DND-41 (cell line): Measurements from ENCODE around the gene DUT.

Source experiments
- ATAC-seq: fragments of 200-7000 bp; cut with Tn5 transposase; 3 replicates; pipeline ENCODE4 v1.9.1; 2021; ENCODE audit warnings: low read depth; ENCODE audit not compliant: insufficient read depth
- DNase-seq: peaks from one replicate; pipeline ENCODE4 v3.0.0-alpha.2; 2020
- H2AFZ ChIP-seq: 2 replicates; pipeline ENCODE4 v1.6.0; 2012; ENCODE audit warnings: low read depth, low read length
- H3K27ac ChIP-seq: 2 replicates; pipeline ENCODE4 v1.5.1; 2012; ENCODE audit warnings: low read length, inconsistent platforms
- H3K27me3 ChIP-seq: fragments of 200-600 bp; sonication (generic); 2 replicates; pipeline ENCODE4 v1.6.0; 2012; ENCODE audit warnings: low read length, mild to moderate bottlenecking, inconsistent platforms; ENCODE audit not compliant: insufficient read depth, poor library complexity
- H3K36me3 ChIP-seq: 2 replicates; pipeline ENCODE4 v1.5.1; 2012; ENCODE audit warnings: low read length, inconsistent platforms; ENCODE audit not compliant: insufficient read depth
- H3K4me1 ChIP-seq: 2 replicates; pipeline ENCODE4 v1.5.1; 2012; ENCODE audit warnings: mild to moderate bottlenecking, low read length; ENCODE audit not compliant: insufficient read depth
- H3K4me2 ChIP-seq: 2 replicates; pipeline ENCODE4 v1.6.0; 2012; ENCODE audit warnings: mild to moderate bottlenecking, moderate library complexity, low read length, inconsistent platforms; ENCODE audit not compliant: insufficient read depth
- H3K4me3 ChIP-seq, 2 experiments: fragments of 200-600 bp in 1 of 2; shearing (Covaris generic) in 1 of 2; 2 replicates each; pipeline ENCODE4 v1.5.1; 2012 to 2016; ENCODE audit warnings: inconsistent platforms in 2 of 2, low read length in 2 of 2, mild to moderate bottlenecking in 2 of 2, low read depth in 1 of 2, moderate library complexity in 1 of 2
- H3K79me2 ChIP-seq: 2 replicates; pipeline ENCODE4 v1.6.0; 2012; ENCODE audit warnings: low read length, inconsistent platforms; ENCODE audit not compliant: insufficient read depth
- H3K9ac ChIP-seq: 2 replicates; pipeline ENCODE4 v1.6.0; 2012; ENCODE audit warnings: low read depth, mild to moderate bottlenecking, inconsistent platforms, low read length, moderate library complexity
- H3K9me3 ChIP-seq: 2 replicates; pipeline ENCODE4 v1.5.1; 2012; ENCODE audit warnings: low read length, moderate library complexity, mild to moderate bottlenecking, inconsistent platforms; ENCODE audit not compliant: insufficient read depth, severe bottlenecking
- H4K20me1 ChIP-seq: 2 replicates; pipeline ENCODE4 v1.6.0; 2012; ENCODE audit warnings: low read length; ENCODE audit not compliant: insufficient read depth
- EZH2 ChIP-seq: IDR thresholded peaks from 3 replicates; pipeline ENCODE4 v1.6.1; 2012; ENCODE audit warnings: borderline replicate concordance, low read depth, mild to moderate bottlenecking, moderate library complexity, low read length, inconsistent platforms; ENCODE audit not compliant: severe bottlenecking
- TF ChIP-seq, protein P1 (sequence below): IDR thresholded peaks from 2 replicates; pipeline ENCODE4 v1.5.1; 2012; ENCODE audit warnings: borderline replicate concordance, low read length, moderate library complexity, mild to moderate bottlenecking; ENCODE audit not compliant: poor library complexity, severe bottlenecking; ENCODE audit errors: extremely low read depth

Gene DUT

DNA sequence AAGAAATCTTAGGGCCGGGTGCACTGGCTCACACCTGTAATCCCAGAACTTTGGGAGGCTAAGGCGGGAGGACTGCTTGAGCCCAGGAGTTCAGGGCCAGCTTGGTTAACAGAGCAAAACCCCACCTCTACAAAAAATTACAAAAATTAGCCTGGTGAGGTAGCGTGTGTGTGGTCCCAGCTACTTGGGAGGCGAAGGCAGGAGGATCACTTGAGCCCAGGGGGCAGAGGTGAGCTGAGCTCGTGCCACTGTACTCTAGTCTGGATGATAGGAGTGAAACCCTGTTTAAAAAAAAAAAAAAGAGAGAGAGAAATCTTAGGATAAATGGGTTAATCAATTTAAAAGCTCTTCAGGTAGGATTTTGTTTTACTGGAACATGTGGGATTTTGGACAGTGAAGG, 31.2 kb upstream of the DUT start:
- no peak overlapping the region for H3K9ac ChIP-seq
- no peaks in the 10 kb centered on the region for H3K4me1 ChIP-seq
- H4K20me1 ChIP-seq = no peaks in the 10 kb centered on the region
- ATAC-seq = no peak
- no peak overlapping the region for H3K27ac ChIP-seq
- H3K79me2 ChIP-seq = no peaks in the 10 kb centered on the region
- no peak overlapping the region for H3K4me3 ChIP-seq
- no peak for DNase-seq
- no peak overlapping the region for H3K4me2 ChIP-seq
- H3K36me3 ChIP-seq = no peaks in the 10 kb centered on the region
- no peaks in the 10 kb centered on the region for H3K27me3 ChIP-seq
- TF ChIP-seq EZH2 = no peak
- TF ChIP-seq, protein P1, sequence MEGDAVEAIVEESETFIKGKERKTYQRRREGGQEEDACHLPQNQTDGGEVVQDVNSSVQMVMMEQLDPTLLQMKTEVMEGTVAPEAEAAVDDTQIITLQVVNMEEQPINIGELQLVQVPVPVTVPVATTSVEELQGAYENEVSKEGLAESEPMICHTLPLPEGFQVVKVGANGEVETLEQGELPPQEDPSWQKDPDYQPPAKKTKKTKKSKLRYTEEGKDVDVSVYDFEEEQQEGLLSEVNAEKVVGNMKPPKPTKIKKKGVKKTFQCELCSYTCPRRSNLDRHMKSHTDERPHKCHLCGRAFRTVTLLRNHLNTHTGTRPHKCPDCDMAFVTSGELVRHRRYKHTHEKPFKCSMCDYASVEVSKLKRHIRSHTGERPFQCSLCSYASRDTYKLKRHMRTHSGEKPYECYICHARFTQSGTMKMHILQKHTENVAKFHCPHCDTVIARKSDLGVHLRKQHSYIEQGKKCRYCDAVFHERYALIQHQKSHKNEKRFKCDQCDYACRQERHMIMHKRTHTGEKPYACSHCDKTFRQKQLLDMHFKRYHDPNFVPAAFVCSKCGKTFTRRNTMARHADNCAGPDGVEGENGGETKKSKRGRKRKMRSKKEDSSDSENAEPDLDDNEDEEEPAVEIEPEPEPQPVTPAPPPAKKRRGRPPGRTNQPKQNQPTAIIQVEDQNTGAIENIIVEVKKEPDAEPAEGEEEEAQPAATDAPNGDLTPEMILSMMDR = no peak
- no peak overlapping the region for H2AFZ ChIP-seq
- H3K9me3 ChIP-seq = no peaks in the 10 kb centered on the region

DNA sequence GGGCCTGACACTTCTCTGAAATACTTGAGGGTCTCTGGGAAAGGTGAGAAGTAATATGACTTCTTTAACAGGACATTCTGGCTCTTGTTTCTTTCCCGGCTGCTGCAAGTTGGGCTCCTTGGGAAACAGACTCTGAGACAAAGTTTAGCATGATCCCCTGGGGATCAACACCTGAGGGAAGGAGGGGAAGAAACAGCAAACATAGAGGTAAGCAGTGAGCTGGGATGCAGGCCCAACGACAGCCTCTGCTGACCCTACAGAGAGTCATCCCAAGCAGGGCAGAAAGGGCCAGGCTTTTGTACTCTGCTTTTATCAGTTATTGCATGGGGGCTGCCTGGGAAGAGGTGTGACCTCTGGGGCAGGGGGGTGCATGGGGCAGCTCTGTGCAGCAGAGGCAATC, 26.8 kb upstream of the DUT start:
- Histone ChIP-seq H3K4me3 (no peak overlapping the region), H2AFZ (no peak overlapping the region), H3K27ac (no peak overlapping the region), H3K36me3 (no peaks in the 10 kb centered on the region), H3K4me2 (no peak overlapping the region), H4K20me1 (no peaks in the 10 kb centered on the region), H3K9me3 (no peaks in the 10 kb centered on the region), H3K79me2 (no peaks in the 10 kb centered on the region), H3K4me1 (no peaks in the 10 kb centered on the region), H3K9ac (no peak overlapping the region), H3K27me3 (peaks cover 2% of the 10 kb centered on the region)
- DNase-seq (no peak), ATAC-seq (no peak)
- TF ChIP-seq EZH2 = no peak
- TF ChIP-seq, protein P1 = no peak

DNA sequence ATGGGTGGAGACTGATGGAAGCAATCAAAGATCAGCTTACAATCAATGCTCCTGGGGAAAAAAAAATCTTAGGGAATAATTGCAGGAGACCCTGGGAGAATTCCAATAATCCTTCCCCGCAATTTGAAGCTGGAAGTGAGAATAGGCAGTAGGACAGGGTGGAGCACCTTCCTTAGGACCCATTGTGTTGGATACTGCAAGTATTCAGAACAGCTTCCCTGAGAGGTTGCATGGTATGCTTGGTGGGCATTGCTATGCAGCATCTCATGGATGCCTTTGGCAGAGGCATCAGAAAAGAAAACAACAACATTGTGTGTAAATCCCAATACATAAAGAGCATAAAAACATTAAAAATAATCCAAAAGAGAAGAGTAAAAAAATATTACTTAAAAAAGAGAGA, 24.6 kb upstream of the DUT start:
- Histone ChIP-seq H3K9ac (no peak overlapping the region), H2AFZ (no peak overlapping the region), H3K27ac (no peak overlapping the region), H3K4me3 (no peak overlapping the region), H3K4me1 (no peaks in the 10 kb centered on the region), H3K27me3 (peaks cover 2% of the 10 kb centered on the region), H3K79me2 (no peaks in the 10 kb centered on the region), H4K20me1 (no peaks in the 10 kb centered on the region), H3K9me3 (no peaks in the 10 kb centered on the region), H3K4me2 (no peak overlapping the region), H3K36me3 (no peaks in the 10 kb centered on the region)
- ATAC-seq (no peak), DNase-seq (no peak)
- TF ChIP-seq EZH2 = no peak
- TF ChIP-seq, protein P1 = no peak

DNA sequence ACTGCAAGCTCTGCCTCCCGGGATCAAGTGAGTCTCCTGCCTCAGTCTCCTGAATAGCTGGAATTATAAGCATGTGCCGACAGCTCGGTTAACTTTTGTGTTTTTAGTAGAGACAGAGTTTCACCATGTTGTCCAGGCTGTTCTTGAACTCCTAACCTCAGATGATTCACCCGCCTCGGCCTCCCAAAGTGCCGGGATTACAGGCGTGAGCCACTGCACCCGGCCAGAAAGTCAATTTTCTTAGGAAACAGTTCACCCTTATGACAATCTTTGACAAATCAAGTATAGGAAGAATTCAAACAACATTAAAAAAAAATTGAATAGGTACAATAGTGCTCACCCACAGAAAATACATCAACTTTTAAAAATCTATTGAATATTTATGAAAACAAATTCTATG, 23.6 kb upstream of the DUT start:
- TF ChIP-seq, protein P1 = no peak
- no peak for TF ChIP-seq EZH2
- H3K9ac ChIP-seq = no peak overlapping the region
- no peaks in the 10 kb centered on the region for H3K79me2 ChIP-seq
- ATAC-seq (no peak), DNase-seq (no peak)
- no peaks in the 10 kb centered on the region for H3K36me3 ChIP-seq
- no peaks in the 10 kb centered on the region for H3K4me1 ChIP-seq
- no peak overlapping the region for H3K4me3 ChIP-seq
- no peaks in the 10 kb centered on the region for H3K9me3 ChIP-seq
- H3K27ac ChIP-seq = no peak overlapping the region
- H2AFZ ChIP-seq = no peak overlapping the region
- H3K27me3 ChIP-seq = peaks cover 2% of the 10 kb centered on the region
- no peaks in the 10 kb centered on the region for H4K20me1 ChIP-seq
- no peak overlapping the region for H3K4me2 ChIP-seq
